WERI-Rb-1 (cell line): ENCODE data around the gene RASA1.

Experiments used
- DNase-seq: peaks from one replicate; pipeline ENCODE4 v3.0.0-alpha.2; 2020
- H3K27ac ChIP-seq: fragments of 250-450 bp; sonication (Bioruptor Pico); 2 replicates; pipeline ENCODE4 v1.5.1; 2020; ENCODE audit warnings: mild to moderate bottlenecking, moderate library complexity
- H3K27me3 ChIP-seq: fragments of 250-450 bp; sonication (Bioruptor Pico); 2 replicates; pipeline ENCODE4 v1.5.1; 2021; ENCODE audit warnings: mild to moderate bottlenecking, low read depth, moderate library complexity; ENCODE audit not compliant: insufficient read depth, severe bottlenecking
- H3K36me3 ChIP-seq: fragments of 250-450 bp; sonication (Bioruptor Pico); 2 replicates; pipeline ENCODE4 v1.5.1; 2020; ENCODE audit warnings: mild to moderate bottlenecking, moderate library complexity
- H3K4me3 ChIP-seq: 2 replicates; pipeline ENCODE4 v1.5.1; 2011; ENCODE audit warnings: low read depth, mild to moderate bottlenecking, control low read depth, low read length
- H3K9me3 ChIP-seq: fragments of 250-450 bp; sonication (Bioruptor Pico); 2 replicates; pipeline ENCODE4 v1.5.1; 2021; ENCODE audit warnings: mild to moderate bottlenecking, moderate library complexity; ENCODE audit not compliant: severe bottlenecking
- TF ChIP-seq, protein P1 (sequence below): IDR thresholded peaks from 2 replicates; pipeline ENCODE4 v1.5.1; 2011; ENCODE audit warnings: low read depth, mild to moderate bottlenecking, control low read depth, inconsistent platforms, low read length

The RASA1 gene

GRCh38 chr5:87405472-87406155 is 137.9 kb downstream of the RASA1 start:
- TF ChIP-seq, protein P1, sequence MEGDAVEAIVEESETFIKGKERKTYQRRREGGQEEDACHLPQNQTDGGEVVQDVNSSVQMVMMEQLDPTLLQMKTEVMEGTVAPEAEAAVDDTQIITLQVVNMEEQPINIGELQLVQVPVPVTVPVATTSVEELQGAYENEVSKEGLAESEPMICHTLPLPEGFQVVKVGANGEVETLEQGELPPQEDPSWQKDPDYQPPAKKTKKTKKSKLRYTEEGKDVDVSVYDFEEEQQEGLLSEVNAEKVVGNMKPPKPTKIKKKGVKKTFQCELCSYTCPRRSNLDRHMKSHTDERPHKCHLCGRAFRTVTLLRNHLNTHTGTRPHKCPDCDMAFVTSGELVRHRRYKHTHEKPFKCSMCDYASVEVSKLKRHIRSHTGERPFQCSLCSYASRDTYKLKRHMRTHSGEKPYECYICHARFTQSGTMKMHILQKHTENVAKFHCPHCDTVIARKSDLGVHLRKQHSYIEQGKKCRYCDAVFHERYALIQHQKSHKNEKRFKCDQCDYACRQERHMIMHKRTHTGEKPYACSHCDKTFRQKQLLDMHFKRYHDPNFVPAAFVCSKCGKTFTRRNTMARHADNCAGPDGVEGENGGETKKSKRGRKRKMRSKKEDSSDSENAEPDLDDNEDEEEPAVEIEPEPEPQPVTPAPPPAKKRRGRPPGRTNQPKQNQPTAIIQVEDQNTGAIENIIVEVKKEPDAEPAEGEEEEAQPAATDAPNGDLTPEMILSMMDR = no peak
- no peaks in the 10 kb centered on the region for H3K9me3 ChIP-seq
- peaks cover 71% of the 10 kb centered on the region for H3K36me3 ChIP-seq
- no peak for DNase-seq
- no peak overlapping the region for H3K4me3 ChIP-seq
- no peaks in the 10 kb centered on the region for H3K27me3 ChIP-seq
- no peak overlapping the region for H3K27ac ChIP-seq

GRCh38 chr5:87408204-87408603 is 140.5 kb downstream of the RASA1 start:
- Histone ChIP-seq H3K27me3 (no peaks in the 10 kb centered on the region), H3K9me3 (no peaks in the 10 kb centered on the region), H3K27ac (no peak overlapping the region), H3K4me3 (no peak overlapping the region), H3K36me3 (peaks cover 64% of the 10 kb centered on the region)
- no peak for DNase-seq
- TF ChIP-seq, protein P1 = no peak

DNA sequence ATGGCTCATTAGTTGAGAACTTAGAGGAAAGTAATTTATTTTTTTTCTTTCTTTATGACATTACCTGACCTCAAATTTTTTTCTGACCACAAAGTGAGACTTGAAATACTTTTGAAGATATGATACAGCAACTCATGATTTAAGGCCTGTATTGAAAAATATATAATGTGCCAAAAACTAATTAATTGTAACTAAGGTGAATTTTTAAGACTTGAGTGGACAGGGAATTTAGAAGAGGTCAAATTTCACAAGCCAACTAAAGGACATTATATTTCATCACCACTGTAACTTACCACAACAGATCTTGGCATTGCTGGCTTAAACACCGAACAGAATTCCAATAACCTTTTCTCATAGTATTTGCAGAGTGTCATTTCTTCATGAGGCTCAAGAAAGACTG is 143.2 kb downstream of the RASA1 start:
- no peaks in the 10 kb centered on the region for H3K27me3 ChIP-seq
- TF ChIP-seq, protein P1 = no peak
- no peak overlapping the region for H3K4me3 ChIP-seq
- no peak for DNase-seq
- H3K36me3 ChIP-seq = peaks cover 51% of the 10 kb centered on the region
- no peaks in the 10 kb centered on the region for H3K9me3 ChIP-seq
- H3K27ac ChIP-seq = no peak overlapping the region

- no peaks in the 10 kb centered on the region for H3K27me3 ChIP-seq
- H3K27ac ChIP-seq = no peak overlapping the region
- no peaks in the 10 kb centered on the region for H3K9me3 ChIP-seq
- TF ChIP-seq, protein P1 = no peak
- peak overlapping the region; percentile 95 for H3K4me3 ChIP-seq
- H3K36me3 ChIP-seq = peaks cover 46% of the 10 kb centered on the region
- DNase-seq = no peak
Observed at GRCh38 chr5:87411586-87411972, 143.9 kb downstream of the RASA1 start.

DNA sequence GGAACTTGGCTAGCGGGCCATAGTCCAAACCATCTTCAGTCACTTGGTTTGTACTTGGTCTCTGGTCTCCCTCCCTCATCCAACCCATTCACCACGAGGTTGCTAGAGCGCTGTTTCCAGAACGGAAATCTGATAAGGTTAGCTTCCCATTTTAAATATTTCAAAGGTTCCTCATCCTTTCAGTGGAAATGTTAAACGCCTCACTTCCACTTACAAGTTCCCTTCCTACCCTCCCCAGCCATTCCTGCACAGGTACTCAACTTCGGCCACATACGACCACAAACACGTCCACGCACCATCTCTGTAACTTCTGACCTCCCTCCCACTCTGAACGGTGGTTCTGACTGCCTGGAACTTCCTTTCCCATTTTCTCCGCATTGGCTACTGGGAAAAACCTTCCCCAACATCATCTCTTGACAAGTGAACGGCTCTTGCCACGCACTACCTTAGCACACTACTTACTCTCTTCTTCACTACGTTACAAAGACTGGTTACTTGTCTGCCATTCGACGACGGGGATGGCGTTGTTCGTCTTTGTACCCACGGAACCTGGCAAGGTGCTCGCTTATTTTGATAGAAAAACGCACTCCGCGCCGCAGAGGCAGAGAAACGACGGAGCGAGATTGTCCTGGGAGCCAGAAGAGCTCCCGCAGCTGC is 144.4 kb downstream of the RASA1 start:
- peaks cover 41% of the 10 kb centered on the region for H3K36me3 ChIP-seq
- no peaks in the 10 kb centered on the region for H3K9me3 ChIP-seq
- H3K4me3 ChIP-seq = peak overlapping the region; percentile 95
- no peak for DNase-seq
- TF ChIP-seq, protein P1 = no peak
- no peaks in the 10 kb centered on the region for H3K27me3 ChIP-seq
- peak overlapping the region; percentile 83 for H3K27ac ChIP-seq
